ENCODE results near the gene CYP2U1. TPM values are rescaled to one million over a fixed set of nuclear protein-coding genes. Genes with fewer than 3 reads are reported as not detected.

The CYP2U1 gene
- total and polyA plus RNA-seq, 2 of the 8 experiments (the other 6 are each of a cell fraction or from before 2014, with no cell fraction given), result 3.1 to 5.0 TPM

DNA sequence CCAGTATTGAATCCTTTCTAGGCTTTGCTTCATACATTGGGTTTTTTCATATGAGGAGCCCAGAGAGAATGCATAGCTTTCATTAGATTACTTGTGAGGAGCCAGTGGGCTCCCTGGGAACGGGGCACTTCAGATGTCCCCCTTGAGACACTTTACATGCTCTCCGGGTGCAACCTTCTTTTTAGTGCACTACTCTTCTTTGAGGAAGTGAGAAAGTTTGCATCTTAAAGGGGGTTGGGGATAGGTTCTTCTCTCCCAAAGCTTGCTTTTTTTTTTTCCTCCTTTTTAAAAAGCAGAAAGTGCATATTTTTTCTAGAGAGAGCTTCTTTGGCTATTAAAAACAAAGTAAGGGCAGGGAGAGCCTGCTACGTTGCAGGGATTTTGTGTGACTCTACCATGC is 62.6 kb downstream of the CYP2U1 start (continued):
- TF ChIP-seq BACH1 (IDR thresholded peaks at IDR 0.05; ENCODE audit: low read length), result no peak
- no peak for TF ChIP-seq POU5F1 (IDR thresholded peaks at IDR 0.05; ENCODE audit: low read depth, low read length)

All from H1 (cell line).